Hepatocyte (in vitro differentiated cells): Measurements from ENCODE around the gene PLPPR1.

ENCODE experiments used
- CTCF ChIP-seq: fragments of 200-600 bp; sonication (generic); IDR thresholded peaks from 2 replicates; pipeline ENCODE4 v1.5.1; 2016; ENCODE audit warnings: antibody characterized with exemption, mild to moderate bottlenecking; ENCODE audit not compliant: poor library complexity
- EZH2 ChIP-seq: fragments of 200-600 bp; sonication (generic); IDR thresholded peaks from 2 replicates; pipeline ENCODE4 v1.6.1; 2016; ENCODE audit warnings: antibody characterized with exemption, mild to moderate bottlenecking, borderline replicate concordance
- EZH2phosphoT487 ChIP-seq: fragments of 200-600 bp; sonication (generic); IDR thresholded peaks from one replicate; pipeline ENCODE4 v1.6.1; 2018; ENCODE audit warnings: antibody characterized with exemption, mild to moderate bottlenecking, low read depth, moderate library complexity; ENCODE audit not compliant: unreplicated experiment, severe bottlenecking

- TF ChIP-seq CTCF (no peak), EZH2 (no peak), EZH2phosphoT487 (no peak)
These were observed 247.3 kb downstream of the PLPPR1 start for GRCh38 chr9:101275769-101276250.
